Right cardiac atrium (tissue), 5 donors: ENCODE data around the gene ATG7. TPM values are rescaled to one million over a fixed set of nuclear protein-coding genes. Genes with fewer than 3 reads are reported as not detected.
"Not testable (repeated sequence)": the region's sequence is repeated elsewhere in the genome, so short reads cannot be mapped to it uniquely, and the experiment has no call there.

ENCODE experiments used
- ATAC-seq, 2 donors: fragments of 200-7000 bp; cut with Tn5 transposase; one replicate each; pipeline versions ENCODE4 v1.8.0 to v1.9.1; 2020; ENCODE audit warnings: moderate library complexity in 2 of 2, mild to moderate bottlenecking in 1 of 2
- DNase-seq, 3 donors: peaks; one replicate each; pipeline ENCODE4 v3.0.0-alpha.2; 2020
- H3K27ac ChIP-seq: one replicate; pipeline ENCODE4 v1.5.1; 2013; ENCODE audit warnings: mild to moderate bottlenecking, low read length, control low read depth, moderate library complexity
- H3K27me3 ChIP-seq: one replicate; pipeline ENCODE4 v1.6.1; 2013; ENCODE audit not compliant: control insufficient read depth, insufficient read depth
- H3K4me1 ChIP-seq: one replicate; pipeline ENCODE4 v1.6.1; 2013; ENCODE audit warnings: low read length; ENCODE audit not compliant: control insufficient read depth, insufficient read depth
- H3K4me3 ChIP-seq: one replicate; pipeline ENCODE4 v1.5.1; 2013; ENCODE audit warnings: low read length, control low read depth
- H3K9me3 ChIP-seq: one replicate; pipeline ENCODE4 v1.6.1; 2013; ENCODE audit warnings: low read length; ENCODE audit not compliant: control insufficient read depth
- WGBS: extraction: QIAGEN DNeasy Blood & Tissue Kit; methylation state at CpG from one replicate; pipeline ENCODE4 v1.1.7; 2013; 5-methylcytosine and 5-hydroxymethylcytosine counted together
- intact Hi-C, 4 donors: fragments of 100-400 bp; cut with DNase I; formaldehyde crosslinking; loops; one replicate each; pipeline versions ENCODE4 v1.11.0 to v1.14.0; 2022 to 2023
- polyA plus RNA-seq: library from polyadenylated mRNA; stranded (reverse); fragments of 200-250 nt; gene quantifications from one replicate; pipeline ENCODE4 v1.2.3, GENCODE V29; 2013
- total RNA-seq, 4 donors: library from RNA; stranded (reverse); fragmentation: NEBNext Ultra II Directional; extraction: Animal tissue kit (Norgen Biotek cat#: 25700); gene quantifications; one replicate each; pipeline ENCODE4 v1.2.1, GENCODE V29; 2021
- donor health status: healthy with polysubstance abuse.
- donor health status: DM: no; HTN: yes; CAD: no.
- donor health status: DM: no; HTN: no; CAD: no.
- donor health status: DM: no; HTN: yes; CAD: no; lungs with severe emphysema.
- donor health status: DM: yes; HTN: yes; CAD: no.

ATG7 gene
- total and polyA plus RNA-seq, 5 donors: 5.9 to 22.3 (median 19.6) TPM

- Histone ChIP-seq H3K4me3 (no peak overlapping the region), H3K4me1 (no peaks in the 10 kb centered on the region), H3K9me3 (no peaks in the 10 kb centered on the region), H3K27me3 (no peaks in the 10 kb centered on the region), H3K27ac (no peak overlapping the region)
- intact Hi-C loops: no loop called here
- 95% methylated on average over 1 of the region's 1 CpG for WGBS
- ATAC-seq (no peak), DNase-seq (no peak)
Observed at GRCh38 chr3:11407644-11408043, 135.4 kb downstream of the ATG7 start.

- H3K4me1 ChIP-seq, ATAC-seq, H3K4me3 ChIP-seq, intact Hi-C loops, H3K9me3 ChIP-seq, DNase-seq, H3K27me3 ChIP-seq, H3K27ac ChIP-seq: not testable (repeated sequence)
- WGBS: 98% methylated on average over 4 of the region's 4 CpGs
Observed at GRCh38 chr3:11408324-11408859, 136.2 kb downstream of the ATG7 start.

GRCh38 chr3:11410564-11410963, 138.4 kb downstream of the ATG7 start:
- Histone ChIP-seq H3K27ac (no peak overlapping the region), H3K9me3 (no peaks in the 10 kb centered on the region), H3K4me1 (no peaks in the 10 kb centered on the region), H3K27me3 (no peaks in the 10 kb centered on the region), H3K4me3 (no peak overlapping the region)
- ATAC-seq (no peak), DNase-seq (no peak)
- intact Hi-C loops: no loop called here

GRCh38 chr3:11411956-11412355, 139.8 kb downstream of the ATG7 start:
- Histone ChIP-seq H3K4me1 (no peaks in the 10 kb centered on the region), H3K27ac (no peak overlapping the region), H3K4me3 (no peak overlapping the region), H3K27me3 (no peaks in the 10 kb centered on the region), H3K9me3 (no peaks in the 10 kb centered on the region)
- ATAC-seq (no peak), DNase-seq (no peak)
- intact Hi-C loops: no loop called here

- H3K27me3 ChIP-seq: no peaks in the 10 kb centered on the region
- no peaks in the 10 kb centered on the region for H3K9me3 ChIP-seq
- no peak overlapping the region for H3K4me3 ChIP-seq
- H3K4me1 ChIP-seq: no peaks in the 10 kb centered on the region
- ATAC-seq (no peak), DNase-seq (no peak)
- 66% methylated on average over 4 of the region's 4 CpGs for WGBS
- intact Hi-C loops: no loop called here
- H3K27ac ChIP-seq: no peak overlapping the region
Observed at GRCh38 chr3:11413071-11413470, 140.9 kb downstream of the ATG7 start.

GRCh38 chr3:11415099-11415498, 142.9 kb downstream of the ATG7 start:
- DNase-seq: no peak
- no peak for ATAC-seq
- intact Hi-C loops: no loop called here
- no peak overlapping the region for H3K27ac ChIP-seq
- 99% methylated on average over 1 of the region's 1 CpG for WGBS
- H3K4me3 ChIP-seq: no peak overlapping the region
- peaks cover 2% of the 10 kb centered on the region for H3K4me1 ChIP-seq
- H3K9me3 ChIP-seq: no peaks in the 10 kb centered on the region
- no peaks in the 10 kb centered on the region for H3K27me3 ChIP-seq

GRCh38 chr3:11420066-11420465, 147.9 kb downstream of the ATG7 start:
- H3K9me3 ChIP-seq: no peaks in the 10 kb centered on the region
- no peak overlapping the region for H3K4me3 ChIP-seq
- DNase-seq (no peak), ATAC-seq (no peak)
- H3K27me3 ChIP-seq: no peaks in the 10 kb centered on the region
- 81% methylated on average over 1 of the region's 1 CpG for WGBS
- H3K4me1 ChIP-seq: peaks cover 4% of the 10 kb centered on the region
- intact Hi-C loops: no loop called here
- H3K27ac ChIP-seq: no peak overlapping the region

- WGBS: 98% methylated on average over 1 of the region's 1 CpG
- no peak overlapping the region for H3K4me3 ChIP-seq
- intact Hi-C loops: no loop called here
- ATAC-seq: no peak
- no peak overlapping the region for H3K27ac ChIP-seq
- no peaks in the 10 kb centered on the region for H3K27me3 ChIP-seq
- DNase-seq: no peak
- H3K9me3 ChIP-seq: no peaks in the 10 kb centered on the region
- peaks cover 4% of the 10 kb centered on the region for H3K4me1 ChIP-seq
Observed at GRCh38 chr3:11422291-11422690, 150.1 kb downstream of the ATG7 start.

GRCh38 chr3:11423868-11424267, 151.7 kb downstream of the ATG7 start:
- Histone ChIP-seq H3K9me3 (no peaks in the 10 kb centered on the region), H3K4me3 (no peak overlapping the region), H3K27me3 (no peaks in the 10 kb centered on the region), H3K4me1 (peaks cover 2% of the 10 kb centered on the region), H3K27ac (no peak overlapping the region)
- WGBS: 86% methylated on average over 6 of the region's 6 CpGs
- no peak for DNase-seq
- intact Hi-C loops: no loop called here
- peak in 1 of 2 donors; percentile 21 for ATAC-seq

DNA sequence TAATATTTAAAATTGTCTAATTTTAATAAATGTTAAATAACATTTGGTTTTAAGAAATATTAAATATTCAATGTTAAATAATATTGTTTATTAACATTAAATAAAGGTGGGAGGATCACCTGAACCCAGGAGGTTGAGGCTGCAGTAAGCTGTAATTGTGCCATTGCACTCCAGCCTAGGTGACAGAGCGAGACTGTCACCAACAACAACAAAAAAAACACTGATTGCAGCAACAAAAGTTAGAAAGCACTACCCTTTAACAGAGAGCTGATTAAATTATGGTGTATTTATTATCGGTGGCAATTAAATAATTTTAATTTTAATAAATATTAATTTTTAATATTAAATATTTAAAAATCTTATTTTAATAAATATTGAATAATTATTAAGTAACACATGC, 152.1 kb downstream of the ATG7 start:
- intact Hi-C loops: no loop called here
- ATAC-seq (no peak), DNase-seq (no peak)
- H3K9me3 ChIP-seq: no peaks in the 10 kb centered on the region
- peaks cover 2% of the 10 kb centered on the region for H3K4me1 ChIP-seq
- H3K4me3 ChIP-seq: no peak overlapping the region
- no peaks in the 10 kb centered on the region for H3K27me3 ChIP-seq
- WGBS: 97% methylated on average over 2 of the region's 2 CpGs
- H3K27ac ChIP-seq: no peak overlapping the region

GRCh38 chr3:11430207-11430606, 158.0 kb downstream of the ATG7 start:
- intact Hi-C loops: no loop called here
- no peak for DNase-seq

GRCh38 chr3:11430624-11431023, 158.4 kb downstream of the ATG7 start:
- intact Hi-C loops: no loop called here
- Histone ChIP-seq H3K4me1 (no peaks in the 10 kb centered on the region), H3K9me3 (no peaks in the 10 kb centered on the region), H3K27me3 (no peaks in the 10 kb centered on the region), H3K4me3 (no peak overlapping the region), H3K27ac (no peak overlapping the region)
- 71% methylated on average over 2 of the region's 2 CpGs for WGBS
- ATAC-seq (no peak), DNase-seq (no peak)

More at GRCh38 chr3:11430207-11430606, 158.0 kb downstream of the ATG7 start:
- H3K4me1 ChIP-seq: no peaks in the 10 kb centered on the region
- no peak overlapping the region for H3K27ac ChIP-seq
- H3K4me3 ChIP-seq: no peak overlapping the region
- no peaks in the 10 kb centered on the region for H3K9me3 ChIP-seq
- 81% methylated on average over 6 of the region's 6 CpGs for WGBS
- no peak for ATAC-seq
- no peaks in the 10 kb centered on the region for H3K27me3 ChIP-seq
